ENCODE results near the gene FTO.

DNA sequence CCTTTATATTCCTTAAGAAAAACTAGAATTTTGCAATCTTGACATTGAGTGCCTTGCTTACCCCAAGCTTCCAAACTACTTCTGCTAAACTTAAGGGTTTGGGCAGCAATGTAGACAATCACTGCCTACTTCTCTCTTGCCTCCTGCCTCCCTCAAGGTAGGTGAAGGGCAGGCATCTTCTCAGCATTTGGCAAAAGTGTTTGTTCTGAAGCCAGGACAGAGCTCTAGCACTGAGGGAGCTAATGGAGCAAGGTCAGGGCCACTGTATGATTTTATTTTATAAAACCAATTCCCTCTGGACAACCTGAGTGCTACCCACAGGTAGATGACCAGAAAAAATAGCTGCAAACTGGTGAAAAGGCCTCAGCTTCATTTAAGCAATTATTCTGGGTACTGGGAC is 470.8 kb downstream of the FTO start:
- TF ChIP-seq GATA3 (IDR thresholded peaks at IDR 0.05; ENCODE audit: low read depth, low read length) (no peak), GATA2 (IDR thresholded peaks at IDR 0.05; ENCODE audit: low read depth, low read length) (no peak)
